ENCODE measurements around the gene VPREB1.
A peak's percentile ranks its signal among the peaks of the same experiment; 100 is the strongest.
"Not testable (repeated sequence)": the region's sequence is repeated elsewhere in the genome, so short reads cannot be mapped to it uniquely, and the experiment has no call there.

Gene VPREB1

GRCh38 chr22:22214819-22215329, 29.7 kb upstream of the VPREB1 start:
- no peak for DNase-seq (ENCODE audit: low read depth in 2 of 2)

GRCh38 chr22:22215659-22216449, 28.7 kb upstream of the VPREB1 start:
- no peak for DNase-seq (ENCODE audit: low read depth in 2 of 2)

GRCh38 chr22:22216450-22216959, 28.1 kb upstream of the VPREB1 start:
- no peak for DNase-seq (ENCODE audit: low read depth in 2 of 2)

- no peak for DNase-seq (ENCODE audit: low read depth in 2 of 2)
Observed at GRCh38 chr22:22218302-22218701, 26.3 kb upstream of the VPREB1 start.

GRCh38 chr22:22219140-22219996, 25.2 kb upstream of the VPREB1 start:
- DNase-seq (ENCODE audit: low read depth in 2 of 2), result no peak

- not testable (repeated sequence) for DNase-seq (ENCODE audit: low read depth in 2 of 2)
Observed at GRCh38 chr22:22221043-22221442, 23.5 kb upstream of the VPREB1 start.

GRCh38 chr22:22226448-22227187, 18.0 kb upstream of the VPREB1 start:
- no peak for DNase-seq (ENCODE audit: low read depth in 2 of 2)

GRCh38 chr22:22228421-22228820, 16.2 kb upstream of the VPREB1 start:
- no peak for DNase-seq (ENCODE audit: low read depth in 2 of 2)

- no peak for DNase-seq (ENCODE audit: low read depth in 2 of 2)
Observed at GRCh38 chr22:22228921-22229320, 15.7 kb upstream of the VPREB1 start.

GRCh38 chr22:22229683-22230420, 14.7 kb upstream of the VPREB1 start:
- DNase-seq (ENCODE audit: low read depth in 2 of 2), result no peak

- DNase-seq (ENCODE audit: low read depth in 2 of 2), result no peak
Observed at GRCh38 chr22:22230438-22230837, 14.1 kb upstream of the VPREB1 start.

- DNase-seq (ENCODE audit: low read depth in 2 of 2), result no peak
Observed at GRCh38 chr22:22233081-22233480, 11.5 kb upstream of the VPREB1 start.

- peak; percentile 46 to 59 for DNase-seq (ENCODE audit: low read depth in 2 of 2)
Observed at GRCh38 chr22:22235558-22235957, 9.0 kb upstream of the VPREB1 start.

GRCh38 chr22:22237521-22237920, 7.1 kb upstream of the VPREB1 start:
- no peak for DNase-seq (ENCODE audit: low read depth in 2 of 2)

- DNase-seq (ENCODE audit: low read depth in 2 of 2), result no peak
Observed at GRCh38 chr22:22239311-22239939, 5.2 kb upstream of the VPREB1 start.

GRCh38 chr22:22241554-22241898, 3.1 kb upstream of the VPREB1 start:
- no peak for DNase-seq (ENCODE audit: low read depth in 2 of 2)

- DNase-seq (ENCODE audit: low read depth in 2 of 2), result no peak
Observed at GRCh38 chr22:22242488-22242887, 2.1 kb upstream of the VPREB1 start.

GRCh38 chr22:22243033-22243680, 1.4 kb upstream of the VPREB1 start:
- DNase-seq (ENCODE audit: low read depth in 2 of 2), result no peak

- DNase-seq (ENCODE audit: low read depth in 2 of 2), result no peak
Observed at GRCh38 chr22:22245256-22245909, 797 bp downstream of the VPREB1 start.

Data from stimulated activated CD4-positive, alpha-beta T cell treated with anti-CD3 and anti-CD28 coated beads, Interleukin-4, amount 100 ng/mL, for 48 hours (primary cell).